SU-DHL-6 (cell line): ENCODE measurements around the gene DYNC2H1.

Experiments
- CTCF ChIP-seq: fragments of 200-600 bp; sonication (generic); IDR thresholded peaks from one replicate; pipeline ENCODE4 v1.5.1; 2017; ENCODE audit warnings: antibody characterized with exemption, mild to moderate bottlenecking, low read length, moderate library complexity; ENCODE audit not compliant: insufficient read depth, poor library complexity, severe bottlenecking
- EZH2phosphoT487 ChIP-seq: fragments of 200-600 bp; sonication (generic), shearing (Covaris generic); conservative IDR thresholded peaks from 2 replicates; pipeline ENCODE4 v1.6.1; 2018; ENCODE audit warnings: mild to moderate bottlenecking, antibody characterized with exemption, low read length, moderate library complexity, mixed read lengths

- no peak for TF ChIP-seq EZH2phosphoT487
- TF ChIP-seq CTCF, result no peak
These were observed 2.2 kb downstream of the DYNC2H1 start for GRCh38 chr11:103111400-103111799.
